HG02759 (cell line): ENCODE results near the gene VPREB1.
"Not testable (repeated sequence)": the region's sequence is repeated elsewhere in the genome, so short reads cannot be mapped to it uniquely, and the experiment has no call there.

Source experiments
- ATAC-seq: cut with Tn5 transposase; IDR thresholded peaks from one replicate; pipeline ENCODE4 v1.9.1; 2021; ENCODE audit warnings: mild to moderate bottlenecking, moderate library complexity; ENCODE audit not compliant: unreplicated experiment

Gene VPREB1

DNA sequence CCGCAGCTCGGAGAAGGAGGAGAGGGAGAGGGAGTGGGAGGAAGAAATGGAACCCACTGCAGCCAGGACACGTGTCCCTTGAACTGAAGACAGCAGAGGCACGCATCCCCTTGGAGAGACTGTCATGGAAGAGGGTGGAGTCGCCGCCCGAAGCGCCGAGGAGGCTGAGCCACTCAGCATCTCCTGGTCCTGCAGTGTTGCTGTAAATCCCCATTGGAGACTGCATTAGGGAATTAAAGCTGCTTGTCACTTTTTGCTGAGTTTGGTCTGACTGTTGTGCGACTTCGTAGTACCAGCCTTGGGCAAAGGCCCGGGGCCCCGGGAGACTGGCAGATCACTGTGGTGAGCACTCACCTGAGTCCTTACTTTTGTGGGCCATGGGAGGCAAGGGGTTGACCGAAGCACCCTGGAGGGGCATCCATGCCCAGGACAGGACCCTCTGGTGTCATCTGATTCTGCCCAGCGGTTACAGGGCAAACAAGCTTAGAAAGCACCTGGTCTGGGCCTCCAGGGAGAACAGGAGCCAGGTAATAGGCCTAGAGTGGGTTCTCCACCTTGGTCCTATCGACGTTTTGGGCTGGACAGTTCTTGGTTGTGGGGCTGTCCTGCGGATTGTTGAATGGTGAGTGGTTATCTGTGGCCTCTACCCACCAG lies 797 bp downstream of the VPREB1 start:
- ATAC-seq: no peak

DNA sequence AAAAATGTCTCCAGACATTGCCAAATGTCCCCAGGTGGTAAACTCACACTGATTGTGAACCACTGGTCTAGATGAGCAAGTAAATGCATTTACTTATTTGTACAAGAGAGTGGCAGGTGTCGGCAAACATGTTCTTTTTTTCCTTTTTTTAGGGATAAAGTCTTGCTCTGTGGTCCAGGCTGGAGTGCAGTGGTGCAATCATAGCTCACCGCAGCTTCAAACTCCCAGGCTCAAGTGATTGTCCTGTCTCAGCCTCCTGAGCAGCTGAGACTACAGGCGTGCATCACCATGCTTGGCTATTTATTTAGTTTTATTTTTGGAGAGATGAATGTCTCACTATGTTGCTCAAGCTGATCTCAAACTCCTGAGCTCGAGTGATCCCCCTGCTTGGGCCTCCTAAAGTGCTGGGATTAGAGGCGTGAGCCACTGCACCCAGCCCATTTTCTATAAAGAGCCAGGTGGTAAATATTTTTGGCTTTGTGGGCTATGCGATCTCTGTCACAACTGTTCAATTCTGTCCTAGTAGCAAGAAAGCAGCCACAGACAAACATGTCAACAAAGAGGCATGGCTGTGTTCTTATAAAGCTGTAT lies 1.4 kb downstream of the VPREB1 start:
- ATAC-seq: no peak

DNA sequence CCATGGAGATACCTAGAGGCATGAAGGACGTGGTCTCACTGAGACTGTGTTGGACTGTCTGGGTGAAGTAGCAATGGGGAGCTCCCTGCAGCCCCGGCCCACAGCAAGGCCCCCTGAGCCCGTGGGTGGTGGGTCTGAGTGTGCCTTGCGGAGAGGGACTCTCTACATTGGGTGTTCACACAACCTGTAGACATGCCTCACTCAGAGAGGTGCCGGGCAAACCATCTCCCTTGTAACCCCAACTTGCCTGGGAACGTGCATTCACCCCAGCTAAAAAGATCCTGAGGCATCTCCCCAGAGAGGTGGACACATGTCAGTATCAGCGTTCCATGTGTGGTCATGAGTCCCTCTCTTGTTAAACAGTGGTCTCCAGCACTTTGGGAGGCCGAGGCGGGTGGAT lies 2.1 kb downstream of the VPREB1 start:
- ATAC-seq: no peak

DNA sequence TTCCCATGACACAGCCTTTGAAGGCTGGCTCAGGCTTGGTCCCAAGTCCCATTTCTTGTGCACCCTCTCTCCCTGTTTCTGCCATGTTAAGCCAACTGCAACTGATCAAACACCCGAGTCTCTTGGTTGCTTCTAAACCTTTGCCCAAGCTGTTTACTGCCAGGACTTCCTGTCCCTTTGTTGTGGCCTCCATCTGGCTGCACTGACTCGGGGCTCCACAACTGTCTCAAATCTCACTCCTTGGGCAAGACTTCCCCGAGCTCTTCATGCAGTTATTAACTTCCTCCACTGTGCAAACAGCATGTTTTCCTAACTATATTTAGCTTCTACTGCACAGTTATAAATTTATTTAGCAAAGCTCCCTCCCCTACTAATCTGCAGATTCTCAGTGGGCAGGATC lies 4.3 kb downstream of the VPREB1 start:
- ATAC-seq: no peak

DNA sequence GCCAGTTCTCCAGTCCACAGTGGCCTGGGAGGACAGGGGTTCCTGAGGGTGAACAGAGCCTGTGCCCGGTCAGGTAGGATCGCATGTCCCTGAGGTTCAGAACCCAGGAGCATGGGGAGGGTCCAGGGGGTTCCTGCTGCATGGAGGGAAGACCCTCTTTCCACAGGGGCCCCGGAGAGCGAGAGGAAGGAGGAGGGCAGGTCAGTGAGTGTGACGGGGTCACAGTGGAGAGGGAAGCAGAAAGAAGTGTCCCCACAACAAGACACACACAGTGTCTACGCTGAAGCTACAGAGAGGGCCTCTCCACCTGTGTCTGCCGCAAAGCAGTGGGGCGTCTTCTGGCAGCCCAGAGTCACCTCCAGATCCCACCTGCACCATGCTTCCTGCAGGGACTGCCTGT lies 6.1 kb downstream of the VPREB1 start:
- not testable (repeated sequence) for ATAC-seq

DNA sequence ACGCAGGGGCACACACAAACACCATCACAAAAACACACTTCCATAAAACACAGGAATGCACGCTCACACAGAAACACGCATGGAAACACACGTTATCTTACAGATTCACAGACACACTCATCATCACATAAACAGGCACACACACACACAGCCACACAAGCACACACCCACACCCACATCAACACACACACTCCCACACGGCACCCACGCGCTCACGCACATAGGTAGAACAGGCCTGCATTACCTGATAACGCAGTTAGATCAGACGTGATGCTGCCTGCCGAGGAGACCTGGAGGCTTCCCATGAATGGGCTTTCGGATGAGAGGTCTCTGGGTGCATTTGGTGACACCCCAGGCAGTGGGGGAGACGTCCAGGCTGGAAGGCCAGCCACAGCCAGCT lies 11.5 kb downstream of the VPREB1 start:
- not testable (repeated sequence) for ATAC-seq

DNA sequence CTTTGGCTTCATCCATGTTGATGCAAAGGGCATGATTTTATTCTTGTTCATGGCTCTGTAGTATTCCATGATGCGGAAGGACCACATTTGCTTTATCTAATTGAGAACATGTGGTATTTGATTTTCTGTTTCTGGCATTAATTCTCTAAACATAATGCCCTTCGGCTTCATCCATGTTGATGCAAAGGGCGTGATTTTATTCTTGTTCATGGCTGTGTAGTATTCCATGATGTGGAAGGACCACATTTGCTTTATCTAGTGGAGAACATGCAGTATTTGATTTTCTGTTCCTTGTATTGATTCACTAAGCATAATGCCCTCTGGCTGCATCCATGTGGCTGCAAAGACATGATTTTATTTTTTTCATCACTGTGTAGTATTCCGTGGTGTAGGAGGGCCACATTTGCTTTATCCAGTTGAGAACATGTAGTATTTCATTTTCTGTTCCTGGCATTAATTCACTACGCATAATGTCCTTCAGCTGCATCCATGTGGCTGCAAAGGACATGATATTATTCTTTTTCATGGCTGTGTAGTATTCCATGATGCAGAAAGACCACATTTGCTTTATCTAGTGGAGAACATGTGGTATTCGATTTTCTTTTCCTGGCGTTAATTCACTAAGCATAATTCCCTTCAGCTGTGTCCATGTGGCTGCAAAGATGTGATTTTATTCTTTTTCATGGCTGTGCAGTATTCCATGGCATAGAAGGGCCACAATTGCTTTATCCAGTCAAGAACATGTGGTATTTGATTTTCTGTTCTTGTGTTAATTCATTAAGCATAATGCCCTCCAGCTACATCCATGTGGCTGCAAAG lies 14.2 kb downstream of the VPREB1 start:
- not testable (repeated sequence) for ATAC-seq

DNA sequence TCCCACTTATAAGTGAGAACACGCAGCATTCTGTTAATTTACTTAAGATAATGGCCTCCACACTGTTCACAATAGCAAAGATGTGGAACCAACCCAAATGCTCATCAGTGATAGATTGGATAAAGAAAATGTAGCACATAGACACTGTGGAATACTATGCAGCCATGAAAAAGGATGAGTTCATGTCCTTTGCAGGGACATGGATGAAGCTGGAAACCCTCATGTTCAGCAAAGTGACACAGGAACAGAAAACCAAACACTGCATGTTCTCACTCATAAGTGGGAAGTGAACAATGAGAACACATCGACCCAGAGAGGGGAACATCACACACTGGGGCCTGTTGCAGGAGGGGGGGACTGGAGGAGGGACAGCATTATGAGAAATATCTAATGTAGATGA lies 15.6 kb downstream of the VPREB1 start:
- ATAC-seq: not testable (repeated sequence)

DNA sequence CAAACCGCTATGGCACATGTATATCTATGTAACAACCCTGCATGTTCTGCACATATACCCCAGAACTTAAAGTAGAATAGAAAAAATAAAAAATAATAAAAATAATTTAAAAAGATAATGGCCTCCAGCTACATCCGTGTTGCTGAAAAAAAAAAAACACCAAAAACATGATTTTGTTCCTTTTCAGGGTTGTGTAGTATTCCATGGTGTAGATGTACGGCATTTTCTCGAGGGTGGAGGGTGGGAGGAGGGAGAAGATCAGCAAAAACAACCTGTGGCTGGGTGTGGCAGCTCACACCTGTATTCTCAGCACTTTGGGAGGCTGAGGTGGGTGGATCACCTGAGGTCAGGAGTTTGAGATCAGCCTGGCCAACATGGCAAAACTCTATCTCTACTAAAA lies 16.0 kb downstream of the VPREB1 start:
- not testable (repeated sequence) for ATAC-seq

DNA sequence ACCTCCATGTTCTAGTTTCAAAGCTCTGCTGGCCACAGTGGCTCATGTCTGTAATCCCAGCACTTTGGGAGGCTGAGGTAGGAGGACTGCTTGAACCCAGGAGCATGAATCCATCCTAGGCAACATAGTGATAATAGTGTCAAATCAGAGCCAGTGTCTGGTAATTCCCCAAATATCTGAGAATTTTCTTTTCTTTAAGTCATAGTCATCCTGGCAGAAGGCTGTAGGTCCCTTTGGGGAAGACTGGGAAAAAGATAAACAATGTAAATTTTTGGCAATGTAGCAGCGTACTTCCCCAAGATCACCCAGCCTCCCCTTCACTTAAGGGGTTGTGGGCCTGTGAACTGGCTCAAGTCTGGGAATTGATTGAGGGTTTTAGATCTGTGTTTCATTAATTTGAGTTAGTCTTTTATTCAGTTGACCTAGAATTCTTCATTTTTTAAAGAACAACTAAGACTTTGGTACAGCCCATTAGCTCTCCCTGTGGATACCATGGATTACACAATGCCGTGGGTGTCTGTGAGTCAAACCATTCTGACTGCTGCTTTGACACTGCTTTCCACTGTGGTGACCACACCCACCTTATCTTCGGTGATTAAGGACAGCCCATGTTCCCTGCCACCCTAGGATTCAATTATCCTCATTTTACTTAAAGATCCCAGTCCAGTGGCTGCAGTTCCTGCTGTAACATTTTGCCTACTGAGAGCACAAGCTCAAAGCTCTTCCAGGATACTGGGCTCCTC lies 17.9 kb downstream of the VPREB1 start:
- ATAC-seq: not testable (repeated sequence)

DNA sequence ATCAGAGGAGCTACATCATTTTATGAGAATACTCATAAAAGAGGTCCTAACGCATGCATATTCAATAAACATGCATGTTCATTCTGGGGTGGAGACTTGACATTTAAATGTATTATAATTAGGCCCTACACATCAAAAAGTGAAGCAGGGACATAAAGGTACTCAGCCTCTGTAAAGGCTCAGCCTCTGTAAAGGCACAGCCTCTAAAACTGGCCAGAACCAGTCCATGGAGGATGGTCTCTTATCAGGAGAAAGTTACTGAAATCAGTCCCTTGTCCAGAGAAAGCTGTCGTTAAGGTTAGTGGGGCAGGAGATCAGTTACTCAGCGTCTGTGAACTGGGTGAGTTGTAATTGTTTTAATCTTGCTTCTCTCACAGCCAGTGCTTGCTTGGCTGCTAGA lies 19.2 kb downstream of the VPREB1 start:
- not testable (repeated sequence) for ATAC-seq

DNA sequence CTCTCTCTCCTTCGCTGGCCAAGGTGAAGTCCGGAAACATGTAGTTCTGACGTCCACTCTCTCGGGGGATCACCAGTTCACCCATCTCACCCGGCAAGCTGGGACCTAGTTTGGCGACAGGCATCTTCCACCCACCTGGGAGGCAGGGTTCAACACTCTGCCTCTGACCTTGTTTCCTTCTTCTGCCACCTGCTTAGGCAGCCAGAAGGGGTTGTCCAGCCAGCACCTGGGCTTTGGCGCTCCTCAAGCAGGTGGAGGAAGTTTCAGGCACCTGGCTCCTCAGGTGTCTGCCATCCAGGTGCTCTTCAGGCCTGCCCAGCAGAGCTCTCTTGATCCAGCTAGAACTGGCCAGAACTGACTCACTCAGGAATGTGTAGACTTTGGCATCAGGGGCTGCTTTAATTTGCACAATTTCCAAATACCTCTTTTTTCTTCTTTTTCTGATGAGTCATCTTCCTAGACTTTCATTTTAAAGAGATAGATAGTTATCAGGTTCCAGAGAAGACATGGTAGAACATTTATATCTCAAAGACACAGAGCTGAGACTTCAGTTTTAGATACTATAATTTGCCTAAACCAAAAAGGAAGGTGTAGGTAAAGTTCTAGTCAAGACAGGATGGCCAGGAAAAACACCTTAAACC lies 25.6 kb downstream of the VPREB1 start:
- not testable (repeated sequence) for ATAC-seq

DNA sequence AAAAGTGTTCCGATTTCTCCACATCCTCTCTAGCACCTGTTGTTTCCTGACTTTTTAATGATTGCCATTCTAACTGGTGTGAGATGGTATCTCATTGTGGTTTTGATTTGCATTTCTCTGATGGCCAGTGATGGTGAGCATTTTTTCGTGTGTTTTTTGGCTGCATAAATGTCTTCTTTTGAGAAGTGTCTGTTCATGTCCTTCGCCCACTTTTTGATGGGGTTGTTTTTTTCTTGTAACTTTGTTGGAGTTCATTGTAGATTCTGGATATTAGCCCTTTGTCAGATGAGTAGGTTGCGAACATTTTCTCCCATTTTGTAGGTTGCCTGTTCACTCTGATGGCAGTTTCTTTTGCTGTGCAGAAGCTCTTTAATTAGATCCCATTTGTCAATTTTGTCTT lies 32.8 kb downstream of the VPREB1 start:
- not testable (repeated sequence) for ATAC-seq

DNA sequence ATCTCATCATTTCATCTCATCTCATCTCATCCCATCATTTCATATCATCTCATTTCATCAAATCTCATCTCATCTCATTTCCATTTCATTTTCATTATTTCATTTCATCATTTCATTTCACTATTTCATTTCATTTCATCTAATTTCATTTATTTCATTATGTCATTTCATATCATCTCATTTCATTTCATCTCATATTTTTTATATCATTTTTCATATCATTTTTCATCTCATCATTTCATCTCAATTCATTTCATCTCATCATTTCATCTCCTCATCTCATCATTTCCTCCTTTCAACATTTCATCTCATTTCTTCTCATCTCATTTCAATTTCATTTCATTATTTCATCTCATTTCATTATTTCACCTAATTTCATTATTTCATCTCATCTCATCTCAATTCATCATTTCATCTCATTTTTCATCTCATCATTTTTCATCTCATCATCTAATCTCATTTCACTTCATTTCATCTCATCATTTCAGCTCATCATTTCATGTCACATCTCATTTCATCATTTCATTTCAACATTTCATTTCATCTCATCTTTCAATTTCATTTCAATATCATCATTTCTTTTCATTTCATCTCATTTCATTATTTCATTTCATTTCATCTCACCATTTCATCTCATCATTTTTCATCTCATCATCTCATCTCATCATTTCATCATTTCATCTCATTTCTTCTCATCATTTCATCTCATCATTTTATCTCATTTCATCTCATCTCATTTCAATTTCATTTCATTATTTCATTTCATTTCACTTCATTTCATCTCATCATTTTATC lies 40.6 kb downstream of the VPREB1 start:
- not testable (repeated sequence) for ATAC-seq

DNA sequence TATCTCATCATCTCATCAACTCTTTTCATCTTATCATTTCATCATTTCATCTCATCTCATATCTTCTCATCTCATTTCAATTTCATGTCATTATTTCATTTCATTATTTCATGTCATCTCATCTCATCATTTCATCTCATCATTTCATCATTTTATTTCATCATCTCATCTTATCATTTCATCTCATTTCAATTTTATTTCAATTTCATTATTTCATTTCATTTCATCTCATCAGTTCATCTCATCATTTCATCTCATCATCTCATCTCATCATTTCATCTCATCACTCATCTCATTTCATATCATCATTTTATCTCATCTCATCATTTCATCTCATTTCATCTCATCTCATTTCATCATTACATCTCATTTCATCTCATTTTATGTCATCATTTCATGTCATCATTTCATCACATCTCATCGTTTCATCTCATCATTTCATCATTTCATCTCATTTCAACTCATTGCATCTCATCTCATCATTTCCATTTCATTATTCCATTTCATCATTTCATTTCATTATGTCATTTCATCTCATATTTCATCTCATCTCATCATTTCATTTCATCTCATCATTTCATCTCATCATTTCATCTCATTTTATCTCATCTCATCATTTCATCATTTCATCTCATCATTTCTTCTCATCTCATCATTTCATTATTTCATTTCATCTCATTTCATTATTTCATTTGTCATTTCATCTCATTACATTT lies 42.0 kb downstream of the VPREB1 start:
- ATAC-seq: not testable (repeated sequence)

DNA sequence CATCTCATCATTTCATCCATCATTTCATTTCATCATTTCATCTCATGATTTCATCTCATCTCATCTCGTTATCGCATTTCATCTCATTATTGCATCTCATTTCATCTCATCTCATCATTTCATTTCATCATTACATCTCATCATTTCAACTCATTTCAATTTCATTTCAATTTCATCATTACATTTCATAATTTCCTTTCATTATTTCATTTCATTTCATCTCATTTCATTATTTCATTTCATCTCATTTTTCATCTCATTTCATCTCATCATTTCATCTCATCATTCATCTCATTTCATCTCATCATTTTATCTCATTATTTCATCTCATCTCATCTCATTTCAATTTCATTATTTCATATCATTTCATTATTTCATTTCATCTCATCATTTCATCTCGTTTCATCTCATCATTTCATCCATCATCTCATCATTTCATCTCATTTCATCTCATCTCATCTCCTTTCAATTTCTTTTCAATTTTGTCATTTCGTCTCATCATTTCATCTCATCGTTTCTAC lies 42.6 kb downstream of the VPREB1 start:
- ATAC-seq: not testable (repeated sequence)

DNA sequence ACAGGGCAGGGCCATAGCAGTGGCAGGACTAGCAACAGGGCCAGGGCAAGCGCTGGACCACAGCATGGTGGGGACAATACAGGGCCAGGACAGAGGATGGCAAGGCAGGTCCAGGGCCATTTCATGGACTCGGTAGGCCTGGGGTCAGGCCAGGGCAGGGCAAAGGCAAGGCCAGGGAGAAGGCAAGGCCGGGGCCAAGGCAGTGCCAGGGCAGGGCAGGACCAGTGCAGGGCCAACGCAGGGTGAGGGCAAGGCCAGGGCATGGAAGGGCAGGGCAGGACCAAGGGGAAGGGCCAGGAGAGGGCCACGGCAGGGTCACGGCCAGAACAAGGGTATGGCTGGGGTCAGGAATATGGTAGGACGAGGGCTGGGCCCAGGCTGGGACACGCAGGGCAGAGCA lies 45.1 kb downstream of the VPREB1 start:
- ATAC-seq: not testable (repeated sequence)

DNA sequence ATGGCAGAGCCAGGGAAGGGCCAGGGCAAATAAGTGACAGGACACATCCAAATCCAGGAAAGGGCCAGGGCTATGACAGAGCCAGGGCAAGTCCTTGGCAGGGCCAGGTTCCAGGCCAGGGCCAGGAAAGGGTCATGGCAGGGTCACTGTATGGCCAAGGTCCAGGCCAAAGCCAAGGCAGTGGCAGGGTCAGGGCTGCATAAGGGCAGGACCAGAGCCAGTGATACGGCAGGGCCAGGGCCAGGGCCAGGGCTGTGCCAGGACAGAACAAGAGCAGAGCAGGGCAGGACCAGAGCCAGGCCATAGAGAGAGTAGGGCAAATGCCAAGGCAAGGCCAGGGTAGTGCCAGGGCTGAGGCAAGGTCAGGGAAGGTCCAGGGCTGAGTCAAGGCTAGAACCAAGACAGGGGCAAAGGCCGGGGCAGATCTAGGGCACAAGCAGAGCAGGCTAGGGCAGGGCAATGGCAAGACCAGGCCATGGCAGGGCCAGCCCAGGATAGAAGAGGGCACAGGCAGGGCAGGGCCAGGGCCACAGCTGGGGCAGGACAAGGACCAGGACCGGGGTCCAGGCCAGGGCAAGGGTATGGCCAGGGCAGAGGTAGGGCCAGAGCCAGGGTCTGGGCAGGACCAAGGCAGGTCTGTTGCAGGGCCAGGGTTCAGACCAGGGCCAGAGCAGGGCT lies 46.7 kb downstream of the VPREB1 start:
- ATAC-seq: not testable (repeated sequence)
